Measurements from ENCODE around the gene UROS.

GRCh38 chr10:125828311-125828710 is 5.3 kb upstream of the UROS start:
- no peak for TF ChIP-seq ZNF274 (IDR thresholded peaks at IDR 0.05; ENCODE audit: low read depth, low read length)
- TF ChIP-seq YY1 (IDR thresholded peaks at IDR 0.05; ENCODE audit: insufficient read depth, insufficient read length) = no peak
- no peak for TF ChIP-seq SUZ12 (IDR thresholded peaks at IDR 0.05; ENCODE audit: extremely low read depth, insufficient read depth, insufficient read length)

Data from NT2/D1 (cell line).